ENCODE measurements around the gene MUSK.

- TF ChIP-seq CTCF (IDR thresholded peaks at IDR 0.05) (no peak), EZH2 (IDR thresholded peaks at IDR 0.05; ENCODE audit: borderline replicate concordance, insufficient read depth, low read depth, low read length, poor library complexity, severe bottlenecking) (no peak)
Observed at GRCh38 chr9:110799396-110799795, 130.8 kb downstream of the MUSK start.
